Small intestine (tissue), 7 donors: Measurements from ENCODE around the gene MORC2. TPM values are rescaled to one million over a fixed set of nuclear protein-coding genes. Genes with fewer than 3 reads are reported as not detected.

Experiments used
- DNase-seq, 2 donors: peaks; one replicate each; pipeline versions ENCODE4 v3.0.0 to v3.0.0-alpha.2; 2013
- FAIRE-seq: peaks from 2 replicates; lab custom pipeline; 2012; peaks lifted over from hg19 to GRCh38; lab: Jason Lieb, UNC
- H3K27ac ChIP-seq, 3 donors: one replicate each; pipeline ENCODE4 v1.5.1; 2013; ENCODE audit warnings: low read length in 2 of 3, mild to moderate bottlenecking in 2 of 3, control low read depth in 1 of 3, inconsistent platforms in 1 of 3, low read depth in 1 of 3, moderate library complexity in 1 of 3
- H3K27me3 ChIP-seq, 3 donors: one replicate each; pipeline ENCODE4 v1.6.1; 2013; ENCODE audit warnings: low read length in 3 of 3, inconsistent platforms in 1 of 3; ENCODE audit not compliant: control insufficient read depth in 3 of 3, insufficient read depth in 3 of 3
- H3K36me3 ChIP-seq, 3 donors: one replicate each; pipeline ENCODE4 v1.6.1; 2013; ENCODE audit warnings: low read length in 3 of 3, inconsistent platforms in 1 of 3, low read depth in 1 of 3, mild to moderate bottlenecking in 1 of 3, moderate library complexity in 1 of 3; ENCODE audit not compliant: control insufficient read depth in 3 of 3, insufficient read depth in 2 of 3
- H3K4me1 ChIP-seq, 3 donors: one replicate each; pipeline ENCODE4 v1.6.1; 2013; ENCODE audit warnings: low read length in 2 of 3, inconsistent platforms in 1 of 3, low read depth in 1 of 3, mild to moderate bottlenecking in 1 of 3, moderate library complexity in 1 of 3; ENCODE audit not compliant: control insufficient read depth in 3 of 3, insufficient read depth in 2 of 3
- H3K4me3 ChIP-seq, 3 donors: one replicate each; pipeline ENCODE4 v1.5.1; 2013; ENCODE audit warnings: low read length in 3 of 3, control low read depth in 1 of 3, inconsistent platforms in 1 of 3, low read depth in 1 of 3, mild to moderate bottlenecking in 1 of 3, moderate library complexity in 1 of 3
- H3K9me3 ChIP-seq, 2 donors: one replicate each; pipeline ENCODE4 v1.6.1; 2013; ENCODE audit warnings: low read depth in 1 of 2, low read length in 1 of 2; ENCODE audit not compliant: control insufficient read depth in 2 of 2, insufficient read depth in 1 of 2
- WGBS, 3 donors: extraction: QIAGEN DNeasy Blood & Tissue Kit; methylation state at CpG; one replicate each; pipeline ENCODE4 v1.1.7; 2013; 5-methylcytosine and 5-hydroxymethylcytosine counted together
- polyA plus RNA-seq, 4 donors: library from polyadenylated mRNA; stranded (reverse) in 3 of 4; unstranded in 1 of 4; fragments of 200-250 nt in 3 of 4; fragments of 120-200 nt in 1 of 4; gene quantifications; one replicate each; pipeline versions ENCODE4 v1.2.1 to v1.2.3, GENCODE V29; 2013
- donor health status: healthy with polysubstance abuse.
- donor health status: control.
- donor health status: control.
- donor health status: Bipolar disorder and iron deficiency.
- donor health status: healthy.

MORC2 gene
- polyA plus RNA-seq, 4 donors = 13.6 to 28.4 (median 20.1) TPM

DNA sequence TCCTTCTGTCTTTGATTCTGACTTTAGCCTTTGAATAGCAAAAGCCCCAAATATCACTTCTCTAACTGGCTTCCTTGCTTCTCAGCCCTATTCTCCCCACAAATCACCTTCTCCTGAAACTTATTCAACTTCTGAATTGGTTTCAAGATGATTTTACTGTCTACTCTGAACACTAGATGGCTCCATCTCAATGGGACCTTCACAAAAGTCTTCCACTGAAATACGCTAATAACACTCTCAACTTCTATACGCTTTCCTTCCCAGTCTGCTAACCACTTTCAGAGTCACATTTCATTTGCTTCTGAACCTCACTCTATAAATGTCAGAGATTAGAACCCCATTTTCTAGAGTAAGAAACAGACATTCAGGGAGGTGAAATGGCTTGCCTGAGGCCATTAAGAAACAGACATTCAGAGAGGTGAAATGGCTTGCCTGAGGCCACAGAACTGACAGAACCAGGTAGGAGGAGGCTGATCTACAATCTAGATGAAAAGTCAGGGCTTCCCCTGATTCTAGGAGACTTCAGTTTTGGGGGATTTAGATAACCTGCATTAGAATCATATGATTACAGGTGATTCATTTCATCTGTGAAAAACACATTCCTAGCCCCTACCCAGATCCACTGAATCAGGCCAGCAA lies 20.6 kb downstream of the MORC2 start:
- no peaks in the 10 kb centered on the region for H3K9me3 ChIP-seq
- FAIRE-seq (no peak), DNase-seq (peak; percentile 67 to 69)
- no peaks in the 10 kb centered on the region for H3K27me3 ChIP-seq
- 32 to 39% (median 32%) methylated on average over 2 of the region's 2 CpGs for WGBS, 3 donors
- no peaks in the 10 kb centered on the region for H3K4me1 ChIP-seq
- peak overlapping the region in 1 of 3 donors; percentile 0 for H3K27ac ChIP-seq
- H3K4me3 ChIP-seq = no peak overlapping the region
- H3K36me3 ChIP-seq = peaks cover 16 to 55% (median 16%) of the 10 kb centered on the region in 3 donors

- no peaks in the 10 kb centered on the region for H3K4me1 ChIP-seq
- WGBS, 3 donors = 45 to 61% (median 54%) methylated on average over 5 of the region's 5 CpGs
- no peaks in the 10 kb centered on the region for H3K27me3 ChIP-seq
- no peak overlapping the region for H3K4me3 ChIP-seq
- FAIRE-seq (no peak), DNase-seq (peak in 1 of 2 donors; percentile 25)
- no peaks in the 10 kb centered on the region for H3K9me3 ChIP-seq
- peaks cover 15 to 60% (median 16%) of the 10 kb centered on the region in 3 donors for H3K36me3 ChIP-seq
- peak overlapping the region in 1 of 3 donors; percentile 23 for H3K27ac ChIP-seq
These were observed 21.3 kb downstream of the MORC2 start for GRCh38 chr22:30947173-30947815.

- peaks cover 22 to 66% (median 24%) of the 10 kb centered on the region in 3 donors for H3K36me3 ChIP-seq
- FAIRE-seq = no peak
- no peak overlapping the region for H3K4me3 ChIP-seq
- DNase-seq = no peak
- H3K27ac ChIP-seq = peak overlapping the region in 1 of 3 donors; percentile 40
- H3K9me3 ChIP-seq = no peaks in the 10 kb centered on the region
- H3K4me1 ChIP-seq = no peaks in the 10 kb centered on the region
- no peaks in the 10 kb centered on the region for H3K27me3 ChIP-seq
- 70 to 81% (median 79%) methylated on average over 7 of the region's 7 CpGs for WGBS, 3 donors
These were observed 22.2 kb downstream of the MORC2 start for GRCh38 chr22:30946354-30946753.

GRCh38 chr22:30945653-30946052 lies 22.9 kb downstream of the MORC2 start:
- FAIRE-seq (no peak), DNase-seq (no peak)
- Histone ChIP-seq H3K4me3 (no peak overlapping the region), H3K36me3 (peaks cover 22 to 70% (median 23%) of the 10 kb centered on the region in 3 donors), H3K27ac (no peak overlapping the region), H3K4me1 (no peaks in the 10 kb centered on the region), H3K27me3 (no peaks in the 10 kb centered on the region), H3K9me3 (no peaks in the 10 kb centered on the region)
- WGBS, 3 donors = 92 to 95% (median 93%) methylated on average over 2 of the region's 2 CpGs

GRCh38 chr22:30944986-30945385 lies 23.6 kb downstream of the MORC2 start:
- Histone ChIP-seq H3K4me3 (no peak overlapping the region), H3K4me1 (no peaks in the 10 kb centered on the region), H3K36me3 (peaks cover 22 to 76% (median 23%) of the 10 kb centered on the region in 3 donors), H3K9me3 (no peaks in the 10 kb centered on the region), H3K27me3 (no peaks in the 10 kb centered on the region), H3K27ac (no peak overlapping the region)
- no peak for DNase-seq
- FAIRE-seq = no peak
- 96 to 98% (median 97%) methylated on average over 4 of the region's 4 CpGs for WGBS, 3 donors

DNA sequence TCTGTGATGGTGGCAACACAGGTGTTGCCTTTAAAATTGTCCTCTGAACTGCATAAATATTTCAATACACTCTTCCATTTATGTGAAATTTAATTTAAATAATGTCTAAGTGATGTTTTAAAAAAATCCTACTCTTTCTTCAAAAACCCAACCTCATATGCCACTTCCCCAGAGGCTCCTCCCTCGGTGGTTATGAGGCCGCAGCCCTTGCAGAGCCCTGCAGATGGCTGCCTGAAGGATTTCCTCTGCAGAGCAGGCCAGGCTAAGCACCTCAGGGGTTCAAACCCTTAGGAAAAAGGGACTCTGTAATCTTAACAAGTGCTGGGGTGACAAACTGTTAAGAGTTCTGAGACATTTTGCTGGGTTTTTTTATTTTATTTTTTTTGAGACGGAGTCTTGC lies 25.2 kb downstream of the MORC2 start:
- 61 to 85% (median 72%) methylated on average over 3 of the region's 3 CpGs for WGBS, 3 donors
- DNase-seq = peak in 1 of 2 donors; percentile 27
- H3K27me3 ChIP-seq = no peaks in the 10 kb centered on the region
- no peaks in the 10 kb centered on the region for H3K4me1 ChIP-seq
- peaks cover 26 to 83% (median 27%) of the 10 kb centered on the region in 3 donors for H3K36me3 ChIP-seq
- FAIRE-seq = no peak
- no peak overlapping the region for H3K27ac ChIP-seq
- H3K4me3 ChIP-seq = no peak overlapping the region
- no peaks in the 10 kb centered on the region for H3K9me3 ChIP-seq

DNA sequence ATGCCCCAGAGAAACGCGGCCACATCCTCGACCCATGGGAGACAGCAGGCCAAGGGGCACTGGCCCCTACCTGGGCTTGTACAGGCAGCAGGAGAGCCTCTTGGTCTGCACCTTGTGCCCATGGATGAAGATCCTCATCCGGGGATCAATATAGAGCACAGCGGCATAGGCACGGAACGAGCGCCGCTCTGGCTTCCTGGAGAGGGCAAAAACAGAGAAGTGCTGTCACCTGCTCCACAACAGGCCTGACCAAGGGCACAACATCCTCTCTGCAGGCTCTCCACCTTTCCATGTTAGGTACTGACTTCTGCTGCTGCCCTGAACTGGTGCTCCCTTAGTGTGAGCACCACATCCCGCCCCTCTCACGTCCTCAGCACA lies 27.2 kb downstream of the MORC2 start:
- Histone ChIP-seq H3K27ac (no peak overlapping the region), H3K4me3 (no peak overlapping the region), H3K27me3 (no peaks in the 10 kb centered on the region), H3K36me3 (peaks cover 35 to 88% (median 40%) of the 10 kb centered on the region in 3 donors), H3K4me1 (no peaks in the 10 kb centered on the region), H3K9me3 (no peaks in the 10 kb centered on the region)
- no peak for FAIRE-seq
- WGBS, 3 donors = 92 to 95% (median 93%) methylated on average over 11 of the region's 11 CpGs
- DNase-seq = no peak

- DNase-seq (no peak), FAIRE-seq (no peak)
- H3K9me3 ChIP-seq = no peaks in the 10 kb centered on the region
- no peak overlapping the region for H3K4me3 ChIP-seq
- no peak overlapping the region for H3K27ac ChIP-seq
- no peaks in the 10 kb centered on the region for H3K4me1 ChIP-seq
- WGBS, 3 donors = 80 to 90% (median 89%) methylated on average over 7 of the region's 7 CpGs
- no peaks in the 10 kb centered on the region for H3K27me3 ChIP-seq
- H3K36me3 ChIP-seq = peaks cover 35 to 87% (median 36%) of the 10 kb centered on the region in 3 donors
These were observed 27.8 kb downstream of the MORC2 start for GRCh38 chr22:30940685-30941362.
